ENCODE measurements around the gene MESP1.

GRCh38 chr15:89743594-89743993 is 7.5 kb downstream of the MESP1 start:
- TF ChIP-seq CTCF (conservative IDR thresholded peaks at IDR 0.05; ENCODE audit: low read depth, low read length), result no peak
- no peak for TF ChIP-seq POLR2A (IDR thresholded peaks at IDR 0.05; ENCODE audit: low read depth, low read length)
